ENCODE measurements around the gene KSR1.

DNA sequence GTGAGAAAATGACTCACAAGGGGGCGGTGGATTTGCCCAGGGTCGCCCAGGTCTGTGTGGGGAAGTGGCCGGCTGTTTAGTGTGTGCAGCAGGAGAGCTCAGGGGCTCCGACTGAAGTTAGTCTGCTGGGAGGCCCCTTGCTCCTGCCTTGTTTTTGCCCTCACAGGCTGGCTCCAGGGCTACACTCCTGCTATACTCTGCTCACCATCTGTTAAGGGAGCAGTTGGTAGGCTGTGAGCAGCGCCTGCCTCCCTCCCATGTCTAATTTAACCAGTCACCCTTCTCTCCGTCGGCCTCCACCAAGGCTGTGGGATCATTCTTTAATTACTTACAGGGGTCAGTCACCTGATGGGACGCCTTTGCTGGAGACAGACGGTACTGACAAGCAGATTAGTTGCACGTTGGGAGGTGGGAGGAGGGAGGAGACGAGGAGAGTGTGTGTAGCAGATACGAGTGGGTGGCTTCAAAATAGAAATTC is 35.5 kb downstream of the KSR1 start:
- TF ChIP-seq, protein P1, sequence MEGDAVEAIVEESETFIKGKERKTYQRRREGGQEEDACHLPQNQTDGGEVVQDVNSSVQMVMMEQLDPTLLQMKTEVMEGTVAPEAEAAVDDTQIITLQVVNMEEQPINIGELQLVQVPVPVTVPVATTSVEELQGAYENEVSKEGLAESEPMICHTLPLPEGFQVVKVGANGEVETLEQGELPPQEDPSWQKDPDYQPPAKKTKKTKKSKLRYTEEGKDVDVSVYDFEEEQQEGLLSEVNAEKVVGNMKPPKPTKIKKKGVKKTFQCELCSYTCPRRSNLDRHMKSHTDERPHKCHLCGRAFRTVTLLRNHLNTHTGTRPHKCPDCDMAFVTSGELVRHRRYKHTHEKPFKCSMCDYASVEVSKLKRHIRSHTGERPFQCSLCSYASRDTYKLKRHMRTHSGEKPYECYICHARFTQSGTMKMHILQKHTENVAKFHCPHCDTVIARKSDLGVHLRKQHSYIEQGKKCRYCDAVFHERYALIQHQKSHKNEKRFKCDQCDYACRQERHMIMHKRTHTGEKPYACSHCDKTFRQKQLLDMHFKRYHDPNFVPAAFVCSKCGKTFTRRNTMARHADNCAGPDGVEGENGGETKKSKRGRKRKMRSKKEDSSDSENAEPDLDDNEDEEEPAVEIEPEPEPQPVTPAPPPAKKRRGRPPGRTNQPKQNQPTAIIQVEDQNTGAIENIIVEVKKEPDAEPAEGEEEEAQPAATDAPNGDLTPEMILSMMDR (IDR thresholded peaks at IDR 0.05 in 4 of 5, conservative IDR thresholded peaks at IDR 0.05 in 1 of 5), result no peak
- no peak for TF ChIP-seq POLR2A (IDR thresholded peaks at IDR 0.05)

Measured in gastrocnemius medialis (tissue), 4 donors.